Measurements from ENCODE around the gene UQCRC1.

Gene UQCRC1

DNA sequence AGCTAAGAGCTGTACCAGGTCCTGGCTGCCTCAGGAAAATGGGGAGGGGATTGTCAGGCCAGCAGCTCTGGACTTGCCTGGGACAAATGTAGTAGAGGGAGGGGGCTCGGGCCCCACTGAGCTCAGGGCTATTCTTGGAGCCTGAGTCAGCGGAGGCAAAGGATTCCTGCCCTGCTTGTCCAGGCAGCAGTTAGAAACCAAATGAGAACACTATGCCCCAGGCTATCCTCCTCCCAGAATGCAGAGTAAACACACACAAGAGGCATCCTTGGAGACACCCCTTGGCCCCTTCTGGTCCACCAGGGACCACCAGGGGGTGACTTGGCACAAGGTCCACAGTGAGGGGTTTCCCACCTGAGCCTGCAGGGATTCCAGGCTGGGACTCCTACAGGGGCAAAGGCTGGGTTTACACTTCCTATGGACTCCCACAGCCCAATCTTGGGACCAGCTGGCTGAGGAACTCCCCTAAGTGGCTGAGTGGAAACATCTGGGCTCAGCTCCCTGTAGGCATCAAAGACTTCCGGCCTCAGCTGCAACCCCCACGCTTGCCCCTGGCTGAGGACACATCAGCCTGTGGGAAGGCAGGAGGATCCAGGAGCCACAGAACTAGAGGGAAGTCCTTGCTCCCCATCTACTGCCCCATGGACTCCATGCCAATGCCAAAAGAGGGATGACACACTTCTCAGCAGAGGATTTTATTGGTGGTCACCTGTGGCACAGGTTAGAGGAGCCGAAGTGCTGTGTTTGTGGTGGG lies 10.9 kb downstream of the UQCRC1 start:
- peak; percentile 36 for DNase-seq (ENCODE audit: low read depth)
- TF ChIP-seq, protein P1, sequence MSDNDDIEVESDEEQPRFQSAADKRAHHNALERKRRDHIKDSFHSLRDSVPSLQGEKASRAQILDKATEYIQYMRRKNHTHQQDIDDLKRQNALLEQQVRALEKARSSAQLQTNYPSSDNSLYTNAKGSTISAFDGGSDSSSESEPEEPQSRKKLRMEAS (IDR thresholded peaks at IDR 0.05; ENCODE audit: low read depth, low read length), result no peak
- no peak for TF ChIP-seq POLR2A (IDR thresholded peaks at IDR 0.05; ENCODE audit: extremely low read depth, insufficient read length)
- TF ChIP-seq, protein P2, sequence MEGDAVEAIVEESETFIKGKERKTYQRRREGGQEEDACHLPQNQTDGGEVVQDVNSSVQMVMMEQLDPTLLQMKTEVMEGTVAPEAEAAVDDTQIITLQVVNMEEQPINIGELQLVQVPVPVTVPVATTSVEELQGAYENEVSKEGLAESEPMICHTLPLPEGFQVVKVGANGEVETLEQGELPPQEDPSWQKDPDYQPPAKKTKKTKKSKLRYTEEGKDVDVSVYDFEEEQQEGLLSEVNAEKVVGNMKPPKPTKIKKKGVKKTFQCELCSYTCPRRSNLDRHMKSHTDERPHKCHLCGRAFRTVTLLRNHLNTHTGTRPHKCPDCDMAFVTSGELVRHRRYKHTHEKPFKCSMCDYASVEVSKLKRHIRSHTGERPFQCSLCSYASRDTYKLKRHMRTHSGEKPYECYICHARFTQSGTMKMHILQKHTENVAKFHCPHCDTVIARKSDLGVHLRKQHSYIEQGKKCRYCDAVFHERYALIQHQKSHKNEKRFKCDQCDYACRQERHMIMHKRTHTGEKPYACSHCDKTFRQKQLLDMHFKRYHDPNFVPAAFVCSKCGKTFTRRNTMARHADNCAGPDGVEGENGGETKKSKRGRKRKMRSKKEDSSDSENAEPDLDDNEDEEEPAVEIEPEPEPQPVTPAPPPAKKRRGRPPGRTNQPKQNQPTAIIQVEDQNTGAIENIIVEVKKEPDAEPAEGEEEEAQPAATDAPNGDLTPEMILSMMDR (IDR thresholded peaks at IDR 0.05; ENCODE audit: low read depth, low read length), result no peak
- TF ChIP-seq MYC (IDR thresholded peaks at IDR 0.05; ENCODE audit: low read depth, low read length), result no peak
- no peak overlapping the region for H3K4me3 ChIP-seq (ENCODE audit: low read depth, low read length)

DNA sequence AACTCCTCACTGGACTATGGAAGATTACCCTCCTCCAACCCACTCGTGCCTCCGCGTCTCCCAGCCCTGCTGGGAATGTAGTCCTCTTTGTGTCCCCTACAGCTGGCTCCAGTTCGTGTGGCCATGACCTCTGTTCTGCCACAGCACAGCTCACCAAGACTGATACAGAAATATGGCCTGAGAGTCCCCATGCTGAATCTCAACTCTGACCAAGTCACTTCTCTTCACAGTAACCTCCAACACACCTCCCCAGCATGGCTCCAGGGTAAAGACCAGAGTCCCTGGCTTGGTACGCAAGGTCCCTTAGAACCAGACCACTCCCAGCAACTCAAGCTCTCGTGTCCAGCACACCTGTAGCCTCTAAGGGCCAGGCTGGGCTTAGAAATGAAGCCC lies 12.0 kb downstream of the UQCRC1 start:
- DNase-seq (ENCODE audit: low read depth), result no peak
- TF ChIP-seq POLR2A (IDR thresholded peaks at IDR 0.05; ENCODE audit: extremely low read depth, insufficient read length) (no peak), MYC (IDR thresholded peaks at IDR 0.05; ENCODE audit: low read depth, low read length) (no peak)
- TF ChIP-seq, protein P2 (IDR thresholded peaks at IDR 0.05; ENCODE audit: low read depth, low read length), result no peak
- TF ChIP-seq, protein P1 (IDR thresholded peaks at IDR 0.05; ENCODE audit: low read depth, low read length), result no peak
- H3K4me3 ChIP-seq (ENCODE audit: low read depth, low read length), result no peak overlapping the region

DNA sequence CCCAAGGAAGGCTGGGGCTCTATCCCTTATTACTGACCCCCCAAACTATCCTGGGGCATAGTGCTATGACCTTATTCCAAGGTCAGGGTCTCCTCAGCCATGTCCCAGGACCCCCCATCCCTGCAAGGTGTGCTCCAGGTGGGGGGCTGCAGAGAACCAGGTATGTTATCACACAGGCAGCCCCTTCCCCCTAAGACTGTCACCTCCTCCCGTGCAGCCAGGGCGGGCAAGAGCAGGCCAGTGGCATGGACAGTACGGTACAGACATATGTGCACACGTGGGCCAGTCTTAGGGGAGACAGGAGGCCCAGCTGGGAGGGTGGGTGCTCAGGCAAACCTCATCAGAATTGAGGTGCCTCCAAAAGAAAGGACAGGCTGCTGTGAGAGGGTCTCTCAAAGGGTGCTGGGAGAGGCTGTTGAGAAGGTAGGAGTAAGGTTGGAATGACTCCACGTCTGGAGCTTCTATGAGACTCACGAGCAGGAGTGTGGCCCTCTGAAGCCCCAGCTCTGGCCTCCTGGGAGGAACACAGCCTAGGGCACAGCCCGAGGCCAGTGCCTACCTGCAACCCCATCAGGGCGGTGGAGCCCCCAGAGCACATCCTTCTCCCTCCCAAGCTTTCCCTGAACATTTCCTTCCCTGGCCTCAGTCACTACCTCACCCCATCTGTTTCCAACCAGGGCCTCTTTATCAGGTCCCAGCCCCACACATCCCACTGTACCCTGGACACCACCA lies 12.6 kb downstream of the UQCRC1 start:
- no peak for DNase-seq (ENCODE audit: low read depth)
- TF ChIP-seq MYC (IDR thresholded peaks at IDR 0.05; ENCODE audit: low read depth, low read length), result no peak
- TF ChIP-seq, protein P1 (IDR thresholded peaks at IDR 0.05; ENCODE audit: low read depth, low read length), result no peak
- no peak overlapping the region for H3K4me3 ChIP-seq (ENCODE audit: low read depth, low read length)

DNA sequence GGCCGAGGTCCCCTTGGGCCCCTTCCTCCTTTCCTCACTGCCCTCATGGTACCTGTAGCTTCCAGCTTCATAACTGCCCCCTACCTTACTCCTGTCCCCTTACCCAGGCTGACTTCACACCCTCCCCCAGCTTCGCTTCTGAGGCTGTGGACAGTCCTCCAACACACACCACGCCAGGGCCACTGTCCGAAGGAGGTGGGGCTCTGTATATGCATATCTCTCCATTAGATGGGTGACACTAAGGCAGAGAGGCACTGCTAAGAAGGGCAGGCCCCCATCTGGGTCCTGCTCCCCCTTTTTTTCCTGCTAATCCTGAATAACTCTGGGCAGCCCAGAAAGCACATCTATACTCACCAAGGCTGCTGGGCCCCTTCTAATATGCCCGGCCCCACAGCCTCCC lies 13.3 kb downstream of the UQCRC1 start:
- no peak for DNase-seq (ENCODE audit: low read depth)
- TF ChIP-seq POLR2A (IDR thresholded peaks at IDR 0.05; ENCODE audit: extremely low read depth, insufficient read length), result no peak
- TF ChIP-seq, protein P1 (IDR thresholded peaks at IDR 0.05; ENCODE audit: low read depth, low read length), result no peak
- TF ChIP-seq MYC (IDR thresholded peaks at IDR 0.05; ENCODE audit: low read depth, low read length), result no peak
- TF ChIP-seq, protein P2 (IDR thresholded peaks at IDR 0.05; ENCODE audit: low read depth, low read length), result no peak
- H3K4me3 ChIP-seq (ENCODE audit: low read depth, low read length), result no peak overlapping the region

DNA sequence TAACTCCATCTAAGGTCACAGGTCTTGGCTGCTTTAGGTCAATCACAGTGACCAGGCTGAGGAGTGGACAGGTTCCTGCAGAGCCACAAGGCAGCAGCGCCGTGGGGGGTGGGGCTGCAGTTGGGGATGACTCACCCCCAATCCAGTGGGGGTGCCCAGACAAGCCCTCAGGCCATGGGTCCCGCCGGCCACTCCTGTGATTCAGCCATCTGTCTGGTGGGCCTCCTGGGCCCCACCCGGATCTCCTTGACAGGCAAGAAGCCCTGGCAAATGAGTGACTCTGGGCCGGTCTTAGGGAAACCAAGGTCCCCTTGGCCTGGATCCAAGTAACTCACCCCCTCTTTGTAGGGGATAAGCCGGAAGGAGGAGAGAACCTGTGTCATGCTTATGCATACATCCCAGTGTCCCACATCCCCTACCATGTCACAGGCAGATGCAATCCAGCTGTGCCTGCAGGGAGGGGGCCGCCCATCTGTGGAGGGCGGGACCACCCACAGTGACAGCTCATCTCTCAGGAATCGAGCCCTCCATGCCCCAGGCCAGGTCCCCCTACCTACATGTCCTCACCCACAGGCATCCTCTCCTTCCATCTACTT lies 13.8 kb downstream of the UQCRC1 start:
- DNase-seq (ENCODE audit: low read depth), result peak; percentile 59
- TF ChIP-seq, protein P2 (IDR thresholded peaks at IDR 0.05; ENCODE audit: low read depth, low read length), result no peak
- TF ChIP-seq MYC (IDR thresholded peaks at IDR 0.05; ENCODE audit: low read depth, low read length), result no peak
- TF ChIP-seq POLR2A (IDR thresholded peaks at IDR 0.05; ENCODE audit: extremely low read depth, insufficient read length), result no peak
- TF ChIP-seq, protein P1 (IDR thresholded peaks at IDR 0.05; ENCODE audit: low read depth, low read length), result no peak
- no peak overlapping the region for H3K4me3 ChIP-seq (ENCODE audit: low read depth, low read length)

Data from NB4 (cell line).